H4 (cell line): ENCODE results near the gene NIBAN1. TPM values are rescaled to one million over a fixed set of nuclear protein-coding genes. Genes with fewer than 3 reads are reported as not detected.
A peak's percentile ranks its signal among the peaks of the same experiment; 100 is the strongest.
"Not testable (repeated sequence)": the region's sequence is repeated elsewhere in the genome, so short reads cannot be mapped to it uniquely, and the experiment has no call there.

ENCODE experiments used
- DNase-seq: peaks from one replicate; pipeline ENCODE4 v3.0.0-alpha.2; 2015; ENCODE audit warnings: low spot score
- total RNA-seq: library from RNA; depleted of rRNA; stranded (reverse); fragments of >200 nt; shearing (Covaris generic); gene quantifications from 2 replicates; pipeline ENCODE4 v1.2.3, GENCODE V29; 2014

NIBAN1 gene
- total RNA-seq, 1 experiment from 2014 or later = 16.0 TPM

DNA sequence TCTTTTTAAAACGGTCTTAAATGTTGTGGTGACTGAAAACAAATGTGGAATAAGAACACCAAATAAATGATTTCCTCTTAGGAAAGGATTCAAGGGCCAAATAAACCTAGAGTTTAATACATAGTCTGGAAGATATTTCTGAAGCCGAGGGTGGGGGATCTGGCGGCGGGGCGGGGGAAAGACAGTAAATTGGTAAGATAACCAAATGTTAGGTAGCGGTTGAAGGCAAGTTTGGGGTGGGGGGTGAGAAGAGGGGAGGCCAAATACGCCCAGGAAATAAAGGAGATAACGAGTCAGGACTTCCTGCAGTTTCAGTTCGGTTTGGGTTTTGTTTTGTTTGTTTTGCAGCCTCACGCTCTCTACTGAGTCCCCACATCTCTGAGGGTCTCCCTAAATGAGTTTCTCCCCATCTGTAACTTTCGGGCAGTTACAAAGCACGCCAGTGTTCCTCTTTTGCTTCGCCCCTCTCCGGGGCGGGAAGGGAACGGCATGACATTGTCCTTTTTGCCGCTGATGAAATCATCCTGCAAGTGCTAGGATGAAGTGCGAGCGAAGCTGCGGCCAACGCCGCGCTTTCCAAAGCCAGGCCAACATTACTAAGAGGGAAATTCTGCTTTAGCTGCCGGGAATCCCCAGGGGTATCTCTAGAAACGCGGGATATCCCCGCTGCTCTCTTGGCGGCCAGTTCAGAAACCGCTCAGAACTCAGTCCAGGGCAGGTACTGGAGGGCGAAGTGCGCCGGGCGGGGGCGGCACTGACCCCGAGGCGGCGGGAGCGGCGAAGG is 844 bp downstream of the NIBAN1 start:
- peak; percentile 25 for DNase-seq

DNA sequence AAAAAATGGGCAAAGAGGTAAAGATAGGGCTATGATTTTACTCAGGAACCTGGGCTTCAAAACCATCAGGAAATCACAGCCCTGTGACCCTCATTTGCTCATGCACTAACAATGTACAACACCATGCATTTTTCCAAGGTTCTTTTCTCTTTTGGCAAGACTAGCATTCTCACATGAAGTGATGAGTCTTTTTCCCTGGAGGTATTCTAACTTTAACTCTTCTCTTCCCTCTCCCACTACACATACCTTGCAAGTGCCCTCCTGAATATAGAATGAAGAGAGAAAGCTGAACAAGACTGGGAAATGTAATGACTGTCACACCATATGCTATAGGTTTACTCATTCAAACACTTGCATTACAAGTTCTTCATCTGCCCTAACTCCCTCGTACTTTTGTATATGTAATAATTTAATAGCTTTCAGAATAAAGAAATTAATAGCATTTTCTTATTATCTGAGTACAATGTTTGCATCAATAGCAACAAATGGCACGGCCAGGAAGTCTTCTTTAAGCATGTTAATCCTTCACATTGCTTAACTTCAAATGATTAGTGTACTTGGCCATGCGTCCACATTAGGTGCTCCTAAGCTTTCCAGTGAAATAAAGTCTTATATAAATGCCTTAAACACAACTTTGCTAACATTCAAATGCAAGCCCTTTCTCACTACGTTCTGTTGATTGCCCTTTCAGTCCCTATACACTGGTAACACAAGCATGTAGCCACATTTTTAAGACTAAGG is 1.8 kb downstream of the NIBAN1 start:
- DNase-seq = no peak

DNA sequence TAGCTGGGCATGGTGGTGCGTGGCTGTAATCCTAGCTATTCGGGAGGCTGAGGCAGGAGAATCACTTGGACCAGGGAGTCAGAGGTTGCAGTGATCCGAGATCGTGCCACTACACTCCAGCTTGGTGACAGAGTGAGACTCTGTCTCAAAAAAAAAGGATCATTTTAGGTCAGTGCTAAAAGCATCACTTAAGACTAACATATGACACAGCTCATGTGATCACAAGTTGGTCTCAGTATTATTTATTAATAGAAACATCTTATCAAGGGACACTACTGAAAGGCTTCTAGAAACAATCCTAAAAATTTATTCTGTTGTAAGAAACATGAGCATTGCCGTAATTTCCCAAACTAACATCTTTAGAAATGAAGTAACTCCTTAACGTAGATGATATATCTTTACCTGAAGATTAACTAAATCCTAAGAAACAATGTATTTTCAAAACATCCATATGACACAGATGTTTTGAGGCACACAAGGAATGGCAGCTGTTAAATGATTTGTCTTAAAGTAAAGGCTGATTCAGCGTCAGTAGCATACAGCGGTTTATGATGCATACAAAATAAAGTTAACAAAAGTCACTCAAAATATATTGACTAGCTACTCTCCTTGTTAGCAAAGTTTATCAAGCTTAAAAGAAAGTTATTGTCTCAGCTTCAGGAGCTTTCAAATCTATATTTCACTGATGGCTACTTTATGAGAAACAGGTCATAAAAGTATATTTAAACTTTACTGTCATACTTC is 2.6 kb downstream of the NIBAN1 start:
- DNase-seq = no peak

DNA sequence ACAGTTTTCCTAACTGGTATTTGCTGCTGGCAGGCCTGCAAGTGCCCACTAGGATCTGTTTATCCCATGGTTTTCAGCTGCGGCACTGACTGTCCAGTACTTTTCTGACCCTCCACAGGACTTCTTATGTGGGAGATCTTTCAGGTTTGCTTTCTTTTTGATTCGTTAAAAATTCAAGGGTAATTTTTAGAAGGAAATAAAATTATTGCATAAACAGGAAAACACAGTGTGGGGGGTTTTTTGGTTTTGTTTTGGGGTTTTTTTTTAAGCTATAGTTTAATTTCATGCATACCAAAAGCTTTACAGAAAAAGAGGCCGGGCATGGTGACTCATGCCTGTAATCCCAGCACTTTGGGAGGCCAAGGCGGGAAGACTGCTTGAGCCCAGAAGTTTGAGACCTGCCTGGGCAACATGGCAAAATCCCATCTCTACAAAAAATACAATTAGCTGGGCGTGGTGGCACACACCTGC is 3.6 kb downstream of the NIBAN1 start:
- peak; percentile 19 for DNase-seq

DNA sequence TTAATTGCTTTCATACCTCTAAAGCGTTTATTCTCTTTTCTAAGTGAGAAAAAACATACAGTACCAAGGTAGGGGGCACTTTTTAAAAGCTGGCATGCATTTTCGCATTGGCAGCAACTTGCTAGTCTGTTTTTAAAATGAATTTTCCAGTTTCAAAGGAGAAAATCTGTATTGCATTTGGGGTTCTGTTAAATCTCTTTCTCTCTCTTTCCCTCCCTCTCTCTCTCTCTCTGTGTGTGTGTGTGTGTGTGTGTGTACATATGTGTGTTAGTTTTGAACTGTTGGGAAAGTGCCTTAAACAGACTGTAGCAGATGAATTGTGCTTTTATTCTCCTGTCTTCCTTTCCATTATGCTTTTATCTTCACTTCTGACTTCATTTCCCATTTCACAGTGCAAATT is 7.3 kb downstream of the NIBAN1 start:
- no peak for DNase-seq

GRCh38 chr1:184965944-184966860 is 8.1 kb downstream of the NIBAN1 start:
- DNase-seq = no peak

GRCh38 chr1:184965439-184965838 is 8.9 kb downstream of the NIBAN1 start:
- DNase-seq = no peak

DNA sequence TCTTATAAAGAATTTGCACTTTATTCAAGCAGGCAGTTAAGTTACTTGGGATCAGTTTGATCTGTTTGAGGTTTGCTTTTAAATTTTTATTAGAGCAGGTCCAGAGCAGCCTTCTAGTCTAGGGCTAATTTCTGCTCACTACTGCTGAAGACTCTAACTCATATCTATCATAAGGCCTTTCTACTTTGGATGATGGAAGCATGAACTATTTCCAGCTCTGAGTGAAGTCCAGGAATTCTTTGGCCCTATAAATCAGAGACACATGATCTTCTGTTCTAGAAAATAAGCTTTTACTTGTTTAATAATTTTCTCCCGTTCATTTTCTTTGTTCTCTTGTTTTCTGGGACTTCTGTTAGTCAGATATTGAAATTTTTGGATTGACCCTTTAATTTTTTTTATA is 14.7 kb downstream of the NIBAN1 start:
- DNase-seq = no peak

- DNase-seq = no peak
Observed at GRCh38 chr1:184958554-184959353, 15.6 kb downstream of the NIBAN1 start.

- DNase-seq = not testable (repeated sequence)
Observed at GRCh38 chr1:184957901-184958300, 16.4 kb downstream of the NIBAN1 start.

- DNase-seq = no peak
Observed at GRCh38 chr1:184956999-184957700, 17.2 kb downstream of the NIBAN1 start.

DNA sequence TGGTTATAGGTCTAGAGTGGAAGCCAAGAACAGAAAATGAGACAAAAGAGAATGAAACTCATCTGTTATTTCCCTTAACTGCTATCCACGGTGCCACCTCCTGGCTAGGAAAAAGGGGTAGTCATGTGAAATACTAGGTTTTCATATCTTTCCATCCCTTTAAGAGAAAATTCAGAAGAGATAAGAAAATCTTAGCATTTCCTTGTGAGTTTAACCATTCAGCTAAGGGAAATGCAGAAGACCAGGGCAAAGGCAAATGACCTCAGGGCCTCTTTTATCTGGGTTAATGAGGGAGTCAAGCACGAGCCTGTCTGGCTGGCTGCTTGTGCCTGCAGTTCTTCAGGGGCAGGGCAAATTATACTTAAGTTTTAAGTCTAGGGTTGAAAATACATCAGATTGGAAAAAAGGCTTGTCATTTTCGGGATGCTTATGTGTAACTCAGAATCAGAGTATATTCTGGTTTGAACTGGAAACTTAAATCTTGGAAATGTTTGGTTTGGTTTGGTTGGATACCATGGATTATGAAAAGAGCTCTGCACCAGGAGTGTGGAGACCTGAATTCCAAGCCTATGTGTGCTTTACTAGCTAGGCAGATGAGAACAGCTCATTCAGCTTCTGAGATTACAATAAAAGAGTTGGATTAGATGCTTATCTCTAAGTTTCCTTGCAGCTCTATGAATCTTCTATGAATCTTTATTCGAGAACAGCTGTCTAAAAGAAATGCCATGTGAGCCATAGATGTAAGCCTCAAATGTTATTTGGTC is 19.9 kb downstream of the NIBAN1 start:
- no peak for DNase-seq

GRCh38 chr1:184953600-184954219 is 20.6 kb downstream of the NIBAN1 start:
- DNase-seq = no peak

DNA sequence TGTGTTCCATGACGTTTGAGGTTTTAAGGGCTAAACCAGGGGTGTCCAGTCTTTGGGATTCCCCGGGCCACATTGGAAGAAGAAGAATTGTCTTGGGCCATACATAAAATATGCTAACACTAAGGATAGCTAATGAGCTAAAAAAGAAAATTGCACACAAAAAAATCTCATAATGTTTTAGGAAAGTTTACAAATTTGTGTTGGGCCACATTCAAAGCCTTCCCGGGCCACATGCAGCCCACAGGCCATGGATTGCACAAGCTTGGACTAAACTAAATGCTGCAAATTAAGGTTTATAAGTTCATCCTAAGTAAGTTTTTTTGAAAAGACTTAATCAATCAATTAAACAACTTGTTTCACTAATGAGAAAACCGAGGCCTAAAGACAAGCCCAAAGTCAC is 21.9 kb downstream of the NIBAN1 start:
- DNase-seq = no peak

DNA sequence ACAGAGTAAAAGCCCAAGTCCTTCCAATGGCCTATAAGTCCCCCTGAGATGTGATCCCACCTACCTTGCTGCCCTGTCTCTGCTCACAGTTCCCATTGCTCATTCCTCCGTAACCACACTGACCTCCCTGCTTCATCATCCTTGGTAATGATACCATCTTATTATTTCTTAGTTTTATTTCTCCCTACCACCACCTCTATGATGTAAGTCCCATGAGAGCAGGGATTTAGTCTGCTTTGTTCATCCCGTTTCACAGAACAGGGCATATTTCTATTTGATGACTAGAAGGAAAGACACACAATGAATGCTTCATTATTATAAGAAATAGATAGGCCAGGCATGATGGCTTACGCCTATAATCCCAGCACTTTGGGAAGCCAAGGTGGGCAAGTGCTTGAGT is 22.5 kb downstream of the NIBAN1 start:
- no peak for DNase-seq

- DNase-seq = no peak
Observed at GRCh38 chr1:184950906-184951305, 23.4 kb downstream of the NIBAN1 start.

GRCh38 chr1:184950227-184950626 is 24.1 kb downstream of the NIBAN1 start:
- no peak for DNase-seq

- no peak for DNase-seq
Observed at GRCh38 chr1:184947497-184948256, 26.6 kb downstream of the NIBAN1 start.
